AG10803 (cell line): ENCODE measurements around the gene HMOX1.

ENCODE experiments used
- DNase-seq: peaks from one replicate; pipeline ENCODE4 v3.0.0; 2010; ENCODE audit warnings: low read depth
- H3K4me3 ChIP-seq: 2 replicates; pipeline ENCODE4 v1.5.1; 2011; ENCODE audit warnings: mild to moderate bottlenecking, low read length, control low read depth
- CTCF ChIP-seq: conservative IDR thresholded peaks from 2 replicates; pipeline ENCODE4 v1.5.1; 2011; ENCODE audit warnings: mild to moderate bottlenecking, low read length, control low read depth, inconsistent platforms

HMOX1 gene

GRCh38 chr22:35418731-35419130, 37.8 kb downstream of the HMOX1 start:
- no peak for DNase-seq
- H3K4me3 ChIP-seq, result no peak overlapping the region
- no peak for TF ChIP-seq CTCF

DNA sequence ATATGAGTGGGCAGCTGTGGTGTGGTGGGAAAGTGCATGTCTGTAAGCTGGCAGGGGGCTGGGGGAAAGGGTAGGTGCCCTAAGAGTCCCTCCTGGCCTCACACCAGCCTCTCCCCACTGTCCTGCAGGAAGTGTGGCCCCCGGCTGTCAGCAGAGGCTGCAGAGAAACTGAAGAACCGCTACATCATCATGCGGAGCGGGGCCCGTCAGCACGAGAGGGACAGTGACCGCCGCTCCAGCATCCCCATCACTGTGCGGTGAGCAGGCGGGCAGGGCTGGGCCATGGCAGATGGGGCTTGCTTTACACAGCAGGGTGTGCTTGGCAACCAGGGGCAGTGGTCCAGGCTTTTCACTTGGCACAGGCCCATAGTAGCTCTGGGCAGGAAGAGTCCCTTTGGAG, 38.9 kb downstream of the HMOX1 start:
- no peak for TF ChIP-seq CTCF

GRCh38 chr22:35421121-35421520, 40.2 kb downstream of the HMOX1 start:
- no peak for TF ChIP-seq CTCF
- no peak overlapping the region for H3K4me3 ChIP-seq
- DNase-seq, result no peak

More for the DNA sequence above, 38.9 kb downstream of the HMOX1 start:
- H3K4me3 ChIP-seq, result no peak overlapping the region
- DNase-seq, result no peak

GRCh38 chr22:35422145-35422544, 41.2 kb downstream of the HMOX1 start:
- no peak for TF ChIP-seq CTCF
- no peak overlapping the region for H3K4me3 ChIP-seq
- DNase-seq, result no peak

DNA sequence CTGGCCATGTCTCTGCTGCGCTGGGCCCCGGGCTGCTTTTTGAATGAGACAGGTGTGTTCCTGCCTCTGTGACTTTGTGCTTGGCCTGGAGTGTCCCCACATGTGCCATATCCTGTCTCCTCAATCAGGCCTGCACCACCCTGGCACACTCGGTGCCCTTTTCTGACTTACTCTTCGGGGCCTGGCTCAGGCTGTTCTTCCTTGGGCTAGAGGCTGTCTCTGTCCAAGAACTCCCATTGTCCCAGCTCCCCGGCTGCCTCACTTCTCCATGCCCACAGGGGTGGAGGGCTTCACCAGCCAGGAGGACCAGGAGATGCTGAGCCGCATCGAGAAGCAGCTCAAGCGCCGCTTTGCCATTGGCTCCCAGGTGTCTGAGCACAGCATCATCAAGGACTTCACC, 42.0 kb downstream of the HMOX1 start:
- TF ChIP-seq CTCF, result no peak
- no peak overlapping the region for H3K4me3 ChIP-seq

DNA sequence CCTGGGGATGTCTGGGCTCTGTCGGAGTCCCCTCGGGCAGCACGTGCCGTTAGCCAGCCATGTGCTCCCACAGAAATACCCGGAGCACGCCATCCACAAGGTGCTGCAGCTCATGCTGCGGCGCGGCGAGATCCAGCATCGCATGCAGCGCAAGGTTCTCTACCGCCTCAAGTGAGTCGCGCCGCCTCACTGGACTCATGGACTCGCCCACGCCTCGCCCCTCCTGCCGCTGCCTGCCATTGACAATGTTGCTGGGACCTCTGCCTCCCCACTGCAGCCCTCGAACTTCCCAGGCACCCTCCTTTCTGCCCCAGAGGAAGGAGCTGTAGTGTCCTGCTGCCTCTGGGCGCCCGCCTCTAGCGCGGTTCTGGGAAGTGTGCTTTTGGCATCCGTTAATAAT, 43.2 kb downstream of the HMOX1 start:
- DNase-seq, result no peak
- no peak overlapping the region for H3K4me3 ChIP-seq
- TF ChIP-seq CTCF, result no peak

More for the DNA sequence above, 42.0 kb downstream of the HMOX1 start:
- DNase-seq, result no peak

GRCh38 chr22:35424761-35425160, 43.9 kb downstream of the HMOX1 start:
- DNase-seq, result no peak
- no peak overlapping the region for H3K4me3 ChIP-seq
- no peak for TF ChIP-seq CTCF
